PFSK-1 (cell line): ENCODE data around the gene EPB42.

Experiments
- FOXP2 ChIP-seq: optimal IDR thresholded peaks from 2 replicates; pipeline ENCODE3; 2011; ENCODE audit warnings: borderline replicate concordance, control low read depth, inconsistent platforms; ENCODE audit not compliant: insufficient read depth; ENCODE audit errors: extremely low read length, extremely low read depth
- POLR2AphosphoS5 ChIP-seq: IDR thresholded peaks from 2 replicates; pipeline ENCODE4 v1.6.1; 2012; ENCODE audit warnings: low read depth, mild to moderate bottlenecking, control low read depth, low read length, moderate library complexity
- SIN3A ChIP-seq: IDR thresholded peaks from 2 replicates; pipeline ENCODE4 v1.6.1; 2012; ENCODE audit warnings: mild to moderate bottlenecking, low read length, moderate library complexity, borderline replicate concordance; ENCODE audit not compliant: insufficient read depth
- TAF1 ChIP-seq: IDR thresholded peaks from 2 replicates; pipeline ENCODE4 v1.6.1; 2012; ENCODE audit warnings: low read length, control low read depth, borderline replicate concordance; ENCODE audit not compliant: insufficient read depth
- TF ChIP-seq, protein P1 (sequence below), 2 experiments: IDR thresholded peaks; 2 replicates each; pipeline versions ENCODE4 v1.6.1 to v1.8.0; 2011 to 2012; ENCODE audit warnings: low read depth in 2 of 2, low read length in 2 of 2, control low read depth in 1 of 2, inconsistent platforms in 1 of 2, mild to moderate bottlenecking in 1 of 2, moderate library complexity in 1 of 2; ENCODE audit not compliant: insufficient read depth in 1 of 2

EPB42 gene

DNA sequence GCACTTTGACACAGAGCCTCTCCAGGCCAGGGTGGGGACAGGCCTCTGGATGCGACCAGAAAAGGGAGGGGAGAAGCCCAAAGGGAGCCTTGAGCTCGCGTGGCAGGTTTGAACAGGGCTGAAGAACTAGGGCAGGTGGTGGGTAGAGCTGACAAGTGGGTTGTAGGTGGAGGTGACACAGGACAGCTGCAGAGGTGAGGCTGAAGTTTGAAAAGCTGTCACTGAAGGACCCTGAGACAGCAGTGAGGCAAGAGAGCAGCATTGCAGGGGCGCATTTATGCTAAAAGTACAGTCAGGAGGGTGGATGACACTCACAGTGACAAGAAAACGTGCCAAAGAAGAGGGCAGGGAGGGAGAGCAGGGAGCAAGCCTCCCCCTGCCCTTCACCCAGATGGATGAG lies 21.8 kb upstream of the EPB42 start:
- TF ChIP-seq POLR2AphosphoS5 (no peak), TAF1 (no peak), FOXP2 (no peak), SIN3A (no peak)
- TF ChIP-seq, protein P1, sequence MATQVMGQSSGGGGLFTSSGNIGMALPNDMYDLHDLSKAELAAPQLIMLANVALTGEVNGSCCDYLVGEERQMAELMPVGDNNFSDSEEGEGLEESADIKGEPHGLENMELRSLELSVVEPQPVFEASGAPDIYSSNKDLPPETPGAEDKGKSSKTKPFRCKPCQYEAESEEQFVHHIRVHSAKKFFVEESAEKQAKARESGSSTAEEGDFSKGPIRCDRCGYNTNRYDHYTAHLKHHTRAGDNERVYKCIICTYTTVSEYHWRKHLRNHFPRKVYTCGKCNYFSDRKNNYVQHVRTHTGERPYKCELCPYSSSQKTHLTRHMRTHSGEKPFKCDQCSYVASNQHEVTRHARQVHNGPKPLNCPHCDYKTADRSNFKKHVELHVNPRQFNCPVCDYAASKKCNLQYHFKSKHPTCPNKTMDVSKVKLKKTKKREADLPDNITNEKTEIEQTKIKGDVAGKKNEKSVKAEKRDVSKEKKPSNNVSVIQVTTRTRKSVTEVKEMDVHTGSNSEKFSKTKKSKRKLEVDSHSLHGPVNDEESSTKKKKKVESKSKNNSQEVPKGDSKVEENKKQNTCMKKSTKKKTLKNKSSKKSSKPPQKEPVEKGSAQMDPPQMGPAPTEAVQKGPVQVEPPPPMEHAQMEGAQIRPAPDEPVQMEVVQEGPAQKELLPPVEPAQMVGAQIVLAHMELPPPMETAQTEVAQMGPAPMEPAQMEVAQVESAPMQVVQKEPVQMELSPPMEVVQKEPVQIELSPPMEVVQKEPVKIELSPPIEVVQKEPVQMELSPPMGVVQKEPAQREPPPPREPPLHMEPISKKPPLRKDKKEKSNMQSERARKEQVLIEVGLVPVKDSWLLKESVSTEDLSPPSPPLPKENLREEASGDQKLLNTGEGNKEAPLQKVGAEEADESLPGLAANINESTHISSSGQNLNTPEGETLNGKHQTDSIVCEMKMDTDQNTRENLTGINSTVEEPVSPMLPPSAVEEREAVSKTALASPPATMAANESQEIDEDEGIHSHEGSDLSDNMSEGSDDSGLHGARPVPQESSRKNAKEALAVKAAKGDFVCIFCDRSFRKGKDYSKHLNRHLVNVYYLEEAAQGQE (IDR thresholded peaks at IDR 0.05; ENCODE audit: insufficient read depth in 1 of 2, low read depth in 2 of 2, low read length in 2 of 2), result no peak

DNA sequence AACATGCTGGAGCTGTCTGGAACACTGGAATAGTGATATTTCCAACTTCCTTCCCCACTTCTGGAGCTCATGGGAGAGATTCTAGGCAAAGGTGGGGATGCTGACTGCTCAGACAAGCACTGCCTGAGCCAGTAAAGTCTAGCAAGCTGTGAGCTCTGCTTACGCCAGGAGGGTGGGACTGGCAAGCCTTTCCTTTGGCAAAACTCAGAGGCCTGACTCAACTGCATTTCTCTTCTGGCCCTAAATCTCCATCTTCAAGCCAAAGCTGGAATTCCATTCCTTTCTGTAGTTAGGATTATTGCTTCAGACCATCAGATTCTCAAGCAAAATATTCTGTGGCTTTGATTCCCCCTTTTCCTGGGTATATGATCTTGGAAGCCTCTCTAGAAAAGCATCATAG lies 20.3 kb upstream of the EPB42 start:
- no peak for TF ChIP-seq SIN3A
- TF ChIP-seq POLR2AphosphoS5, result no peak
- TF ChIP-seq, protein P1 (IDR thresholded peaks at IDR 0.05; ENCODE audit: insufficient read depth in 1 of 2, low read depth in 2 of 2, low read length in 2 of 2), result no peak

- TF ChIP-seq TAF1 (no peak), SIN3A (no peak), POLR2AphosphoS5 (no peak), FOXP2 (no peak)
- TF ChIP-seq, protein P1 (IDR thresholded peaks at IDR 0.05; ENCODE audit: insufficient read depth in 1 of 2, low read depth in 2 of 2, low read length in 2 of 2), result no peak
These were observed 19.1 kb upstream of the EPB42 start for GRCh38 chr15:43239732-43240491.

DNA sequence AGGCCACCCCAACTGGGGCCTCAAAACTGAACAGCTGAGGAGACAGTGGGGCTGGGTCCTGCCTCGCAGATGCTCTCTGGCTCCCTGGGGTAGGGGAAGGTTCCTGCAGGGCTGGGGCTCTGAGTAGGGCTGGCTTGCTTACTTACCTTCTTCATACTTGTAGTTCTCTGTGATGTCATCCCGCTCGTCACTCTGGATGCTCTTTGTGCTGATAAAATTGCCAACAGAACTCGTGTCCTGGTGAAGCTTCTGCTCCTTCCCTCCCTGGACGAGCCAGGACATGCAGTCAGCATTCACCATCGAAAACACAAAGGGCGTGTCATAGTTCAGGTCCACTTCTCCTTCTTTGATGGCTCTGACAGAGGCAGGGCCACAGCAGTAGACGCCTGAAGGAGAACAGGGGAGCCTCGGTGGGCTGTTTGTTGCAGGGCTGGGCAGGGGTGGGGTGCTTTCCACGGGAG lies 17.9 kb upstream of the EPB42 start:
- TF ChIP-seq POLR2AphosphoS5 (no peak), SIN3A (no peak), TAF1 (no peak), FOXP2 (no peak)
- TF ChIP-seq, protein P1 (IDR thresholded peaks at IDR 0.05; ENCODE audit: insufficient read depth in 1 of 2, low read depth in 2 of 2, low read length in 2 of 2), result no peak
